Muscle of arm (tissue), 14 donors: ENCODE measurements around the gene CRBN. TPM values are rescaled to one million over a fixed set of nuclear protein-coding genes. Genes with fewer than 3 reads are reported as not detected.

Source experiments
- DNase-seq: peaks from one replicate; pipeline ENCODE4 v3.0.0-alpha.2; 2013
- long read RNA-seq, 11 donors: transcript quantifications; one replicate each; lab custom pipeline, GENCODE V29; 2026
- polyA plus RNA-seq, 12 donors: library from polyadenylated mRNA; unstranded; fragments of 120-200 nt; gene quantifications; one replicate each; pipeline ENCODE4 v1.2.1, GENCODE V29; 2013; ENCODE audit not compliant: insufficient read length in 12 of 12

Gene CRBN
- polyA plus RNA-seq = 10 to 100 TPM in 11 of 12 donors, not detected in 1; 35.8 to 54.5 (median 44.2) TPM
- long read RNA-seq, donor 1, transcript CRBN-201 (11 exons, 2,206 nt) = major isoform, 10 of 30 reads
- long read RNA-seq, donor 1, transcript CRBN-204 (5 exons, 878 nt) = minor isoform, 8 of 30 reads
- long read RNA-seq, donor 1, partial matches to known transcripts = 6 of 30 reads
- long read RNA-seq, donor 1, other reads (novel, unspliced or antisense) = 0 of 30 reads
- long read RNA-seq, donor 2, transcript CRBN-201 (11 exons, 2,206 nt) = major isoform, 8 of 13 reads
- long read RNA-seq, donor 2, partial matches to known transcripts = 0 of 13 reads
- long read RNA-seq, donor 2, other reads (novel, unspliced or antisense) = 0 of 13 reads
- long read RNA-seq, donor 3, full-length matches to known transcripts = 8 of 8 reads
- long read RNA-seq, donor 3, partial matches to known transcripts = 0 of 8 reads
- long read RNA-seq, donor 3, other reads (novel, unspliced or antisense) = 0 of 8 reads
- long read RNA-seq, donor 4, partial matches to known transcripts = 0 of 6 reads
- long read RNA-seq, donor 4, other reads (novel, unspliced or antisense) = 0 of 6 reads
- long read RNA-seq, donor 5, full-length matches to known transcripts = 20 of 20 reads
- long read RNA-seq, donor 5, partial matches to known transcripts = 0 of 20 reads
- long read RNA-seq, donor 5, other reads (novel, unspliced or antisense) = 0 of 20 reads
- long read RNA-seq, donor 6, full-length matches to known transcripts = 5 of 5 reads
- long read RNA-seq, donor 6, partial matches to known transcripts = 0 of 5 reads
- long read RNA-seq, donor 6, other reads (novel, unspliced or antisense) = 0 of 5 reads
- long read RNA-seq, donor 7, transcript CRBN-201 (11 exons, 2,206 nt) = major isoform, 5 of 10 reads
- long read RNA-seq, donor 7, partial matches to known transcripts = 0 of 10 reads
- long read RNA-seq, donor 7, other reads (novel, unspliced or antisense) = 0 of 10 reads
- long read RNA-seq, donor 8, full-length matches to known transcripts = 13 of 13 reads
- long read RNA-seq, donor 8, partial matches to known transcripts = 0 of 13 reads
- long read RNA-seq, donor 8, other reads (novel, unspliced or antisense) = 0 of 13 reads
- long read RNA-seq, donor 9, full-length matches to known transcripts = 16 of 27 reads
- long read RNA-seq, donor 9, partial matches to known transcripts = 11 of 27 reads
- long read RNA-seq, donor 9, other reads (novel, unspliced or antisense) = 0 of 27 reads
- long read RNA-seq, donor 10, full-length matches to known transcripts = 17 of 17 reads
- long read RNA-seq, donor 10, partial matches to known transcripts = 0 of 17 reads
- long read RNA-seq, donor 10, other reads (novel, unspliced or antisense) = 0 of 17 reads
- long read RNA-seq, donor 11, transcript CRBN-201 (11 exons, 2,206 nt) = major isoform, 13 of 36 reads
- long read RNA-seq, donor 11, partial matches to known transcripts = 19 of 36 reads
- long read RNA-seq, donor 11, other reads (novel, unspliced or antisense) = 0 of 36 reads

- DNase-seq = peak; percentile 88
Observed at GRCh38 chr3:3179407-3180094, at the start of gene CRBN. Gene CRBN (minus strand): TSS chr3:3179691. CDS start chr3:3179687, 4 bp downstream.

DNA sequence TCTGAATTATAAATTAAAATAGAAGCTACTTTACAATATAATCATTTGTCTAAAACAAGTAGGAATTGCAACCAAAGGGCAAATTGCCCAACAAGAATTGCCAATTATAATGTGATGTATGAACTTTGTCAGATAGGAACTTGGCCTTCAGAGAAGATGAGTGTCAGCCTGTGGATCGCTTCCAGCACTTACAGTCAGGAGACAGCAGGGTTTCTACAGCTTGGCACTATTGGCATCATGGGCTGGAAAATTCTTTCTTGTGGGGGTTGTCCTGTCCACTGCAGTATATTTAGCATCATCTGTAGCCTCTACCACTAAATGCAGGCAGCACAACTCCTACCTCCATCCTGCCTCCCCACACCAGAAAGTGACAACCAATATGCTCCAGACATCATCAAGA is 48.1 kb upstream of the CRBN start:
- DNase-seq = peak; percentile 8

GRCh38 chr3:3221528-3221927 is 42.0 kb upstream of the CRBN start:
- DNase-seq = no peak

- DNase-seq = no peak
Observed at GRCh38 chr3:3216401-3216800, 36.9 kb upstream of the CRBN start.

DNA sequence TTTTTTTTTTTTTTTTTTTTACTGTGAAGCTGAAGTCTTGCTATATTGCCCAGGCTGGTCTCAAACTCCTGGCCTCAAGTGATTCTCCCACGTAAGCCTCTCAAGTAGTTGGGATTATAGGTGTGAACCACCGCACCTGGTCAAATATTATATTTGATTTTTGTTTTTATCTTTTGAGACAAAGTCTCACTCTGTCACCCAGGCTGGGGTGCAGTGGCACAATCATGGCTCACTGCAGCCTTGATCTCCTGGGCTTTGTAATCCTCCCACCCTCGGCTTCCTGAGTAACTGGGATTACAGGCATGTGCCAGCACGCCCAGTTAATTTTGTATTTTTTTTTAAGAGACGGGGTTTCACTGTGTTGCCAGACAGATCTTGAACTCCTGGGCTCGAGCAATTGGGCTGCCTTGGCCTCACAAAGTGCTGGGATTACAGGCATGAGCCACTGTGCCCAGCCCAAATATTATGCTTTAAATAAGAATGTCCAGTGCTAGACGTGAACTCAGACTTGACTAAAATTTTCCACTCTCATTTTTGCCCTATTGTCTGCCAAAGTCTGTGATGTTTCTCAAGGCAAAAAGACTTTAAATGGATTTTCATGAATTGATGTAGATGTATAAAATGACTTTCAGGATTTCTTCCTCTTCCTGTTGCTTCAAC is 33.4 kb upstream of the CRBN start:
- DNase-seq = peak; percentile 18

- DNase-seq = no peak
Observed at GRCh38 chr3:3209714-3210113, 30.2 kb upstream of the CRBN start.

DNA sequence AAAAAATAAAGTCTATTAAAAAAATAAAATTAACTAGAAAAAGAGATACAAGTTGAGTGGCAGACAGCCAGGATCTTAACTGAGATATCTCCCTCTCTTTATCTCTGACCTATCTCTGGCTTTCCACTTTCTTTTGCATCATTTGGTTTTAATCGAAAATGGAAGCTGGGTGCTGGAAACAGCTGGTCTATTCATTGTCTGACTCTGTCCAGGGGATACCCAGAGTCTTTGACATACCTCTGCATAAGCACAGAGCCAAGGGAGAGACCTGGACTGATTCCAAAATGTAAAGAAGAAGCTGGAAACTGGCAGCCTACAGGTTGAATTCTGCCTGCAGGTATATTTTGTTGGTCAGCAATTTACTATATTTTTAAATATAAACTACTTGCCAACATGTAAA is 29.6 kb upstream of the CRBN start:
- DNase-seq = no peak

- no peak for DNase-seq
Observed at GRCh38 chr3:3201611-3202010, 22.1 kb upstream of the CRBN start.

DNA sequence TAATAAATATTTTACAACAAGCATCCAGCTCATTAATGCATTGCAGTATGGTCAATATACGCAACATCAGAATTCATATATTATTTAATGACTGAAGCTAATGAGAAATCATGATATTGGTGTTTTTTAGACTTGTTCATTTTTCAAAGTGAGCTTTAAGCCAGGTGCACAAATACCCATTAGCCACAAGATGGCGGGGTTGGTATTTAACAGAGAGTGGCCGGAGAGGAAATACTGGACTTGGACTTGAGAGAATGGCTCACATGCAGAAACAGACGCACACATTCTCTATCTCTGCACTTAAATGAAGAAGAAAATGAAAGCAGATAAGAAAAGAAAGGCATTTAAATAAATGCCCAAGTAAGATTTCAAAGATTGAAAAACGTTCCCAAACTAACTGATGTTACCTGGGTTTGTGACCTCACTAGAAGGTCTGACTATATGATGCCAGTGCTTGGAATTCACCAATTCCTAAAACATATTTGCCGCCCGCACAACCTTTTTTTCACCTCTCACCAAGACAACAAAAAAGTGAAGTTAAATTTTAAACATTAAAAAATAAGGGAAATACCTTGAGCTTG is 21.2 kb upstream of the CRBN start:
- peak; percentile 74 for DNase-seq

DNA sequence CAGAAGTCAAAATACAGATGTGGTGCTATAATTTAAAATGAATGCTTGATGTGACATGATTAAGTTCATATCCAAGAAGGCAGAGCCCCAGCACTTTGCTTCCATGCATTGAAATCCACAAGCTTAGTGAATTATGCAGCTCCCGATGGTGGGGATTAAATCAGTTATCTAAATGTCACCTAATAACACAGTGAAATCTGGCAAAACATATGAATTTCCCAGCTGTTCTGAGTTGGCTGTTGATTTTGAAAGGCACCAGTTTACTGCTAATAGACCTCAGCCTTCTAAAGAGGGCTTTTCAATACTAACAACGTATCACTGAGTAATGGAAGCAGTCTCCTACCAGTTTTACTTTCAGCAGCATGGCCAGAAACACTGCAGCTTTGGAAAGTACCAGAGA is 19.8 kb upstream of the CRBN start:
- no peak for DNase-seq

DNA sequence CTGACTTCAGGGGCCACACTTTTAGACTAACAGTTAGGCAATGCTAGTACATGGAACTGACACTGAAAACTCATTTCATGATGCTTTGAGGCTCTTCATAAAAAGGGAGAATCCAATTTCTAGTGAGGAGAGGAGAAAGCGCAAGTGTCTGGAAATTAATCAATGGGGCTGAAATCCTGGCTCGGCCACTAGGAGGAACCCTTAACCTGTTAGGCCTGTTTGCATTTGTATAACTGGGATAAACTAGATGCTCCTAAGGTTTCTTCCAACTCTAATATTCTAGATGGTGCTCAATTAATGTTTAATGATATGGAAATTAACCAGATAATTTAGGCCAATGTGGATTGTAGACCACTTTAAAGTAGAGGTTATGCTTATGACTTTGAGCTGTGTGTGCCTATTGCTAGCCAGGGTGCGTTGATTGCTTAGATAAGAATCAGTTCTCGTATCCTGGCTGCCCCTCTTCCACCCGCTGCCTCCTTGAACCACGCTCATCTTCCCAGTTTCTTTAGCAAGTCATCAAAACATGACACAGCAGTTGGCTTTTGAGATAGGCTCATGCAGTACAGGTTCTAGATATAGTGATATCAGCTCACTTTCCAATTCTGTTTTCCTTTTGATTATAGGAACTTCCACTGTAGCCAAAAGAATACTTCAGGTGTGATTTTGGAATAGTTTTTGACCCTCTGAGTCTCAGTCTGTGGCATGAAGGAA is 16.8 kb upstream of the CRBN start:
- no peak for DNase-seq

DNA sequence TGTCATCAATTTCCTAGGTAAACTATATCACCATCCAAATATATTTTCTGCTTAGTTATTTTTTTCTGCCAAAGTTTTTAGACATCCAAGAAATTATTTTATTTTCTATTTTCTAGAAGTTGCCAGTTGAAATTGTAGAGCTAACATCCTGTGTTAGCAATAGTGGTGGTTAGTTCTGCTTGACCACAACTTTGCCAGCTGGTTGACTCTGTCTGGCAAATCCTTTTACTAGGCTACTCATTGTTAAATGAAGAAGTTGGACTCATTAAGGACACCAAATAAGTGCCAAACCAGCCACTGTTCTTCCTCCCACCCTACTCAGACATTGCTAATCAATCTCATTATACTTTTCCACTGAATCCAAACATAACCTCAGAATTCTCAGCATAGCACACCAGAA is 15.4 kb upstream of the CRBN start:
- DNase-seq = no peak

GRCh38 chr3:3192286-3192675 is 12.8 kb upstream of the CRBN start:
- no peak for DNase-seq

- DNase-seq = no peak
Observed at GRCh38 chr3:3191675-3192285, 12.3 kb upstream of the CRBN start.

DNA sequence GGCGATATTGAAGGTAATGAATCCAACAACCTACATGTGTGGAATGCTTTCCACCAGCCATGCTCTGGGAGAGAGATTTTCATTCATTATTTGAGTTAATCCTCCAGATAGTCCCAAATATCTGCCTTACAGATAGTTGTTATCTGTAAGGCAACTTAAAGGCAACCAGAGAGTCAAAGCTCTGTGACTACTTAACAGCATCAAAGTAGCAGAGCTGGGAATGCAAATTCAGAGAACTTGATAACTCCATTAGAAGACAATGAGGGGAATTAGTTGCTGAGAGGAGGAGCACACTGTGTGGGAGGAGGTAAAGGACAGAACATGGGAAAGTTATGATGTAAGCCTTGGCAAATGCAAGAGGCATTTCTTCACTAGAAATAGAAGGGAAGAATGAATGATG is 10.5 kb upstream of the CRBN start:
- no peak for DNase-seq

- no peak for DNase-seq
Observed at GRCh38 chr3:3189102-3189727, 9.7 kb upstream of the CRBN start.

- no peak for DNase-seq
Observed at GRCh38 chr3:3184876-3185275, 5.4 kb upstream of the CRBN start.

DNA sequence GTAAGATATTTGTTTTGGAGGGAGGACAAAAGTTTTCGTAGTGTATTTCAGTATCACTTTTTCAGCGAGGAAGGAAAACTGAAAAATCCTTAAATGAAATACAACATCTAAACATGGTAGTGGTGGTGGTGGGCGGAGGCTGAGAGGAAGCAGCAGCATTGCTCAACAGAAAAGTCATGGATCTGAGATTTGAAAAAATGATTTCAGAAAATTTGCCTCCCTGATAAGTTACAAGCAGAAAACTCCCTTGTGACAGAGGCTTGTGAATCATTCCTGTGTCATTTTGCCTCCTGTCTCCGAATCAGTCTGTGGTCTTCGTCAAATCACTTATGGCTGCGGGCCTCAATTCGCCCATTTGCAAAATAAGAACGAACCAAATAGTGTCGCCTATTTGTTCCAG is 965 bp upstream of the CRBN start:
- DNase-seq = no peak
